Neural progenitor cell (in vitro differentiated cells): Measurements from ENCODE around the gene PUM1. TPM values are rescaled to one million over a fixed set of nuclear protein-coding genes. Genes with fewer than 3 reads are reported as not detected.

ENCODE experiments used
- DNase-seq: peaks from one replicate; pipeline ENCODE4 v3.0.0-alpha.2; 2016; ENCODE audit warnings: low spot score
- H2AFZ ChIP-seq: fragments of 200-600 bp; sonication (generic); replicated peaks from 2 replicates; pipeline ENCODE4 v1.6.1; 2016; ENCODE audit warnings: antibody characterized with exemption
- H3F3A ChIP-seq: fragments of 200-600 bp; sonication (generic); 2 replicates; pipeline ENCODE4 v1.6.1; 2016; ENCODE audit warnings: antibody characterized with exemption, low read depth
- H3K27ac ChIP-seq: fragments of 200-600 bp; sonication (generic); 2 replicates; pipeline ENCODE4 v1.5.1; 2016; ENCODE audit warnings: mild to moderate bottlenecking
- H3K27me3 ChIP-seq: fragments of 200-600 bp; sonication (generic); 2 replicates; pipeline ENCODE4 v1.6.1; 2016; ENCODE audit warnings: mild to moderate bottlenecking, moderate library complexity
- H3K36me3 ChIP-seq: fragments of 200-600 bp; sonication (generic); 2 replicates; pipeline ENCODE4 v1.5.1; 2016
- H3K4me1 ChIP-seq: fragments of 200-600 bp; sonication (generic); 2 replicates; pipeline ENCODE4 v1.6.1; 2016; ENCODE audit warnings: mixed run types
- H3K4me2 ChIP-seq: fragments of 200-600 bp; sonication (generic); 2 replicates; pipeline ENCODE4 v1.6.1; 2016
- H3K4me3 ChIP-seq: fragments of 200-600 bp; sonication (generic); 2 replicates; pipeline ENCODE4 v1.5.1; 2016
- H3K79me2 ChIP-seq: fragments of 200-600 bp; sonication (generic); 2 replicates; pipeline ENCODE4 v1.6.1; 2016; ENCODE audit warnings: low read depth
- H3K9ac ChIP-seq: fragments of 200-600 bp; sonication (generic); 2 replicates; pipeline ENCODE4 v1.6.1; 2016
- H3K9me3 ChIP-seq: fragments of 200-600 bp; sonication (generic); 2 replicates; pipeline ENCODE4 v1.5.1; 2016; ENCODE audit warnings: low read depth
- H4K20me1 ChIP-seq: fragments of 200-600 bp; sonication (generic); 2 replicates; pipeline ENCODE4 v1.6.1; 2016; ENCODE audit warnings: low read depth
- H3K27ac Mint-ChIP-seq: 3 replicates; pipeline ENCODE4 v1.8.0; 2021; ENCODE audit warnings: mixed read lengths
- H3K27me3 Mint-ChIP-seq: 2 replicates; pipeline ENCODE4 v1.8.0; 2022; ENCODE audit warnings: low read depth, mild to moderate bottlenecking, inconsistent platforms, moderate library complexity, mixed read lengths; ENCODE audit not compliant: insufficient read depth
- H3K36me3 Mint-ChIP-seq: 3 replicates; pipeline ENCODE4 v1.8.0; 2021; ENCODE audit warnings: mixed read lengths
- H3K4me1 Mint-ChIP-seq: 3 replicates; pipeline ENCODE4 v1.8.0; 2021; ENCODE audit warnings: mixed read lengths
- H3K4me3 Mint-ChIP-seq: 3 replicates; pipeline ENCODE4 v1.8.0; 2021; ENCODE audit warnings: mild to moderate bottlenecking, moderate library complexity, mixed read lengths
- H3K9me3 Mint-ChIP-seq: 3 replicates; pipeline ENCODE4 v1.8.0; 2020; ENCODE audit warnings: mixed read lengths
- EZH2 ChIP-seq: fragments of 200-600 bp; sonication (generic); IDR thresholded peaks from 2 replicates; pipeline ENCODE4 v1.6.1; 2017; ENCODE audit warnings: antibody characterized with exemption, mild to moderate bottlenecking, moderate library complexity
- EZH2phosphoT487 ChIP-seq: fragments of 200-600 bp; sonication (generic); IDR thresholded peaks from 2 replicates; pipeline ENCODE4 v1.6.1; 2017; ENCODE audit warnings: antibody characterized with exemption
- total RNA-seq: library from RNA; depleted of rRNA; stranded (reverse); fragments of >200 nt; gene quantifications from 2 replicates; pipeline ENCODE4 v1.2.3, GENCODE V29; 2015; ENCODE audit warnings: low replicate concordance
- TF ChIP-seq, protein P1 (sequence below): fragments of 200-600 bp; sonication (generic); IDR thresholded peaks from 2 replicates; pipeline ENCODE4 v1.5.1; 2017; ENCODE audit warnings: antibody characterized with exemption, mild to moderate bottlenecking

Gene PUM1
- total RNA-seq, 1 donor from 2014 or later, result 130 TPM

DNA sequence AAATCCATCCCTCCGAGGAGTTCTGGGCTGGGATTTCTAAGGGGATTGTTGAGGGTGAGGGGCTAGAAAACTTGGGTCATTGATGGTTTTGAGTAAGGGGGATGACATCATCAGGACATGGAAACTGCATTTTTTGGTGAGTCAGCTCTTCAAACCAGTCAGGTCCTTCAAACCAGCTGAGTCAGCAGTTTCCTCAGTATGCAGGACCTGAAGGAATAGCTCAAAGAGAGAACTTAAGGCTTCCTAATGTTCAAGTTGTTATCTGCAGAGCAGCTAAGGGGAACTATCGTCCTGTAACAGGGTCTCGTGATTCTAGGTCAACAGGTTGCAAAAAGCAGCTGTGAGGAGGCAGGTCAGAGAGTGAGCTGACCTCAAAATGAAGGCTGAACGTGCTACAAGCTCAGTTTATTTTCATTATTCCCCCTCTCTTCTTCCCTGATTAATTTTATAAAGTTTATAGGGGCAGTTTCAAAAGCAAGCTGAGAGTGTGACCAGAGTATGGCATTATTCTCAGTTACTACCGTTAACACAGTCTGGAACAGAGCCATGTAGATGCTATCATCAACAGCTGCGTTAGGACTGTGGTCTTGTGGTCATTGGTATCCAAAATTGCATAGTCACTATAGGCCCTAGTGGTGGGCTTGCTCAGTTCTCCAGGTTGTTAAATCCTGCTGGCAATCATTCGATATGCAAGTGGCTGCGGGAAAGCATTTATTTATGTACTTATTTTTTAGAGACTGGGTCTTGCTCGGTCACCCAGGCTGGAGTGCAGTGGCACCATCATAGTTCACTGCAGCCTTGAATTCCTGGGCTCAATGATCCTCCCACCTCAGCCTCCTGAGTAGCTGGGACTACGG is 146.3 kb downstream of the PUM1 start:
- H3K4me1 Mint-ChIP-seq, result peaks cover 3% of the 10 kb centered on the region
- H3K27me3 Mint-ChIP-seq, result peaks cover 4% of the 10 kb centered on the region
- Histone ChIP-seq H3K9me3 (no peaks in the 10 kb centered on the region), H2AFZ (no peak overlapping the region), H3K4me2 (no peak overlapping the region), H3K9ac (no peak overlapping the region), H3K4me3 (no peak overlapping the region), H3K4me1 (no peaks in the 10 kb centered on the region), H3K27me3 (no peaks in the 10 kb centered on the region), H3K79me2 (no peaks in the 10 kb centered on the region), H3K36me3 (no peaks in the 10 kb centered on the region), H3K27ac (no peak overlapping the region), H4K20me1 (no peaks in the 10 kb centered on the region), H3F3A (no peaks in the 10 kb centered on the region)
- no peak for TF ChIP-seq EZH2
- no peak for TF ChIP-seq EZH2phosphoT487
- TF ChIP-seq, protein P1, sequence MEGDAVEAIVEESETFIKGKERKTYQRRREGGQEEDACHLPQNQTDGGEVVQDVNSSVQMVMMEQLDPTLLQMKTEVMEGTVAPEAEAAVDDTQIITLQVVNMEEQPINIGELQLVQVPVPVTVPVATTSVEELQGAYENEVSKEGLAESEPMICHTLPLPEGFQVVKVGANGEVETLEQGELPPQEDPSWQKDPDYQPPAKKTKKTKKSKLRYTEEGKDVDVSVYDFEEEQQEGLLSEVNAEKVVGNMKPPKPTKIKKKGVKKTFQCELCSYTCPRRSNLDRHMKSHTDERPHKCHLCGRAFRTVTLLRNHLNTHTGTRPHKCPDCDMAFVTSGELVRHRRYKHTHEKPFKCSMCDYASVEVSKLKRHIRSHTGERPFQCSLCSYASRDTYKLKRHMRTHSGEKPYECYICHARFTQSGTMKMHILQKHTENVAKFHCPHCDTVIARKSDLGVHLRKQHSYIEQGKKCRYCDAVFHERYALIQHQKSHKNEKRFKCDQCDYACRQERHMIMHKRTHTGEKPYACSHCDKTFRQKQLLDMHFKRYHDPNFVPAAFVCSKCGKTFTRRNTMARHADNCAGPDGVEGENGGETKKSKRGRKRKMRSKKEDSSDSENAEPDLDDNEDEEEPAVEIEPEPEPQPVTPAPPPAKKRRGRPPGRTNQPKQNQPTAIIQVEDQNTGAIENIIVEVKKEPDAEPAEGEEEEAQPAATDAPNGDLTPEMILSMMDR, result no peak
- no peak overlapping the region for H3K4me3 Mint-ChIP-seq
- H3K27ac Mint-ChIP-seq, result peak overlapping the region; percentile 4
- H3K36me3 Mint-ChIP-seq, result no peaks in the 10 kb centered on the region
- H3K9me3 Mint-ChIP-seq, result no peaks in the 10 kb centered on the region
- no peak for DNase-seq

DNA sequence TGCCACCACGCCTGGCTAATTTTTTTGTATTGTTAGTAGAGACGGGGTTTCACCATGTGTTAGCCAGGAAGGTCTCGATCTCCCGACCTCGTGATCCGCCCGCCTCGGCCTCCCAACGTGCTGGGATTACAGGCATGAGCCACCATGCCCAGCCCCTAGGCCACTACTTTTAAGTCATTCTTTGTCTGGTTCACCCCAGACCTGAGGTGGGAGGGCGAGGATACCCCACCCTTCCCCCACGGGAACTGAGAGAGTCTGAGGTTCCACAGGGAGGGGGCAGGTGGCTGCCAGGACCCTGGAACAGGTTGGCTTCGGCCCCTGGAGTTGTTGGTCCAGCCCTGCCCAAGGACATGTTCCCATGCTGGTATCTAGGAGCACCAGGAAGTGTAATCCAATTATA is 149.2 kb downstream of the PUM1 start:
- no peaks in the 10 kb centered on the region for H3K9me3 Mint-ChIP-seq

DNA sequence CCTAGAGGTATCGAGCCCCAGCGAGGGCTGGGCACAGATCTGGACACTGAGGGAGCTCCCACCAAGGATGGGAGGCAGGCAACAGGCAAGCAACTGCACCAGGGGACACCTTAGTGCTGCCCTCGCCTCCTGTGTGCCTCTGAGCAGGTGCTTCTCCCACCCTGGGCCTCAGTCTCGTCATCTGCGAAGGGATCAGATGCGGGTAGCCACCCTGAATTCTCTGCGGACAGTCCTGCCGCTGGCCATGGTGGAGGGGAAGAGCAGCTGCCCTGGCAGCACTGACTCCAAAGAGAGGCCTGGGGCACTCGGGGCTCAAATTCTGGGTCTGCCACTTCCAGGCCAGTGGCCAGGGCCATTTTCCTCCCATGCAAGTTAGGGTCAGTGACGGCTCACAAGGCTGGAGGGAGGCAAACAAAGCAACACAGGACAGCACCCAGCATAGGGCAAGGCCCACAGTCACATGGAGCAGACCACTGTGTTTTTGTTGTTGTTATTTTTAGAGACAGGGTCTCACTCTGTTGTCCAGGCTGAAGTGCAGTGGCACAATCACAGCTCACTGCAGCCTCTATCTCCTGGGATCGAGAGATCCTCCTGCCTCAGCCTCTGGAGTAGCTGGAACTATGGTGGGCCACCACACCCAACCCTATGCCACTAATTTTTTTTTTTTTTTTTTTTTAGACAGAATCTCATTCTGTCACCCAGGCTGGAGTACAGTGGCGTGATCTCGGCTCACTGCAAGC is 149.9 kb downstream of the PUM1 start:
- no peak overlapping the region for H3K27ac Mint-ChIP-seq
- H3K9me3 Mint-ChIP-seq, result no peaks in the 10 kb centered on the region
- H4K20me1 ChIP-seq, result no peaks in the 10 kb centered on the region
- peak; percentile 2 for DNase-seq
- H3K4me3 Mint-ChIP-seq, result no peak overlapping the region
- no peak overlapping the region for H3K4me3 ChIP-seq
- H3K27me3 Mint-ChIP-seq, result peaks cover 12% of the 10 kb centered on the region
- no peaks in the 10 kb centered on the region for H3F3A ChIP-seq
- peaks cover 4% of the 10 kb centered on the region for H3K4me1 ChIP-seq
- H3K27ac ChIP-seq, result no peak overlapping the region
- H3K36me3 ChIP-seq, result no peaks in the 10 kb centered on the region
- no peak overlapping the region for H2AFZ ChIP-seq
- no peaks in the 10 kb centered on the region for H3K9me3 ChIP-seq
- no peak overlapping the region for H3K4me2 ChIP-seq
- no peaks in the 10 kb centered on the region for H3K79me2 ChIP-seq
- no peaks in the 10 kb centered on the region for H3K36me3 Mint-ChIP-seq
- peaks cover 15% of the 10 kb centered on the region for H3K4me1 Mint-ChIP-seq
- H3K27me3 ChIP-seq, result no peaks in the 10 kb centered on the region
- TF ChIP-seq, protein P1, result no peak
- TF ChIP-seq EZH2phosphoT487, result no peak
- no peak for TF ChIP-seq EZH2
- H3K9ac ChIP-seq, result no peak overlapping the region

More for the DNA sequence above, 149.2 kb downstream of the PUM1 start:
- peaks cover 9% of the 10 kb centered on the region for H3K27me3 Mint-ChIP-seq
- no peaks in the 10 kb centered on the region for H3F3A ChIP-seq
- TF ChIP-seq EZH2 (no peak), EZH2phosphoT487 (no peak)
- TF ChIP-seq, protein P1, result no peak
- H3K27me3 ChIP-seq, result no peaks in the 10 kb centered on the region
- H3K79me2 ChIP-seq, result no peaks in the 10 kb centered on the region
- H3K27ac ChIP-seq, result no peak overlapping the region
- no peak overlapping the region for H2AFZ ChIP-seq
- no peaks in the 10 kb centered on the region for H4K20me1 ChIP-seq
- H3K9me3 ChIP-seq, result no peaks in the 10 kb centered on the region
- H3K36me3 ChIP-seq, result no peaks in the 10 kb centered on the region
- no peaks in the 10 kb centered on the region for H3K4me1 ChIP-seq
- H3K4me2 ChIP-seq, result no peak overlapping the region
- no peak overlapping the region for H3K4me3 Mint-ChIP-seq
- H3K4me1 Mint-ChIP-seq, result peaks cover 9% of the 10 kb centered on the region
- H3K27ac Mint-ChIP-seq, result no peak overlapping the region
- no peak overlapping the region for H3K9ac ChIP-seq
- no peaks in the 10 kb centered on the region for H3K36me3 Mint-ChIP-seq
- H3K4me3 ChIP-seq, result no peak overlapping the region
- no peak for DNase-seq
